GM23248 (cell line): ENCODE data around the gene AKAP13.

ENCODE experiments used
- EZH2 ChIP-seq: fragments of 200-600 bp; sonication (generic); IDR thresholded peaks from 2 replicates; pipeline ENCODE4 v1.6.1; 2018; ENCODE audit warnings: antibody characterized with exemption, mild to moderate bottlenecking; ENCODE audit not compliant: insufficient read depth, poor library complexity, severe bottlenecking
- EZH2phosphoT487 ChIP-seq: fragments of 200-600 bp; sonication (generic); IDR thresholded peaks from 2 replicates; pipeline ENCODE4 v1.6.1; 2018; ENCODE audit warnings: antibody characterized with exemption, moderate library complexity, mild to moderate bottlenecking, low read depth; ENCODE audit not compliant: insufficient read depth

DNA sequence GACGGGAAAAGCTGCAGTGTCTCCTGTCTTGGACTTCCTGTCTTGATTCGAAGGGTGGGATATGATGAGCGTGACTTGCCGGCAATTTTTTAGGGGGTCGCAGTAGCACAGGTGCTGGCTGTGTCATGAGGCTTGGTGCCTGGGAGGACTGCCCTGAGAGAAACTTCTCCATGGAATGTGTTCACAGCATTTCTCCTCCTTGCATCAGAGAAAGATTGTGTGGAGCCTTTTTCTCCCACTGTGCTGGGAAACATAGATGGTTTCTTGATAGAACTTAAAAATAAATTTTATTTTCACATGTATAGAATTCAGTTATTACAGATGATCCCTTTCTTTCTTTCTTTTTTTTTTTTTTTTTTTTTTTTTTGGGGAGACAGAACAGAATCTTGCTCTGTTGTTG lies 292.9 kb downstream of the AKAP13 start:
- TF ChIP-seq EZH2phosphoT487 (no peak), EZH2 (no peak)
